ENCODE data around the gene IER3.

IER3 gene

DNA sequence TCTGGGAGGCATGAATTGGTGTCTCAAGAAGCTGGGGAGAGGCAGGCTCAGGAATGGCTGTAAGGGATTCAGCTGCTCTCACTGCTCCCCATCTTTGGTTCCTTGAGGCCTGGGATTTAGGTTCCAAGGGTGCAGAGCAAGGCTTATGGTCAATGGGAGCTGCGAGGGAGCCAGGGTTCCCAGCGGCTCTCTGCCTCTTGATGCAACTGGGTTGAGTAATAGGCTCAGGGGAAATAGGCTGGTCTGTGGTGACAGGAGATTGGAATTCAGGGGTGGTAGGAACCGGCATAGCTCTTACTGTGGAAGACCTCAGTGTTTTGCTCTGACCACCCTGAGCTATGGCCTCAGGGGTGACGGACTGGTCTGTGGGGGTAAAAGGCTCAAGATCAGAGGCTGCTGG, 40.5 kb downstream of the IER3 start:
- DNase-seq (ENCODE audit: low read depth in 2 of 2) = no peak

DNA sequence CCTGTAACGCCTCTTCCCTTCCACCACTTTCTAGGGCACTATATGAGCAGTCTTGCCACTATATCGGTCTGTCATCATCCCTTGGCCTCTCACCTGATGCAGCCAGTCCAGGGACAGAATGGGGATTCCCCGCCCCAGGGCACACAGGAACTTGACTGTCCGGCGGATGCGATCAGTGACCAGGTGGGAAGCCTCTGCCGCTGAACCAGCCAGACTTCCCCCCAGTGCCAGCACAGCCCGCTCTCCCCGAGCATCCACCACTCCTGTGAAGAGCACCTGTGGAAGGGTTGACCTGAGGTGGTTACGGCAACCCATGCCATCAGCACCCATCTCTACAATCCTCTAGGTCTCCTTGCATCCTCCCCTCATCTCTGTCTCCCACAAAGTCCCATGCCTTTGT, 41.3 kb downstream of the IER3 start:
- no peak for DNase-seq (ENCODE audit: low read depth in 2 of 2)

DNA sequence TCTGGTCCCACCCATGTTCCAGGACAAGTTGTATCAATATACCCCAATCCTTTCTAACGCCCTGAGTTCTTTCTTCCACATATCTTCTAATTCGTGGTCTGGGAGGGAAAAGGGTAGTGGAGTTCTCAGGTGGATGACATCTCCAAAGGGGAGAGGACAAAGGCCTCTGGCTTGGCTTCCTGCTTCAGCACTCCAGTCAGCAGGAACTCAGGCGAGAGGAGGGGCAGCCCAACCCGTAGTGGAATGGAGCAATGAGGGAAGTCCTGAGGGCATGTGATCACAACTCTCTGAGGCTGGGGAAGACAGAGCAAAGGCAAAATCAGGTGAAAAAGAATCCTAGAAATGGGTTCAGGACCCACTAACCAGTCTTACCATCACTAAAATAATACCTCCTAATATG, 44.0 kb downstream of the IER3 start:
- DNase-seq (ENCODE audit: low read depth in 2 of 2) = no peak

DNA sequence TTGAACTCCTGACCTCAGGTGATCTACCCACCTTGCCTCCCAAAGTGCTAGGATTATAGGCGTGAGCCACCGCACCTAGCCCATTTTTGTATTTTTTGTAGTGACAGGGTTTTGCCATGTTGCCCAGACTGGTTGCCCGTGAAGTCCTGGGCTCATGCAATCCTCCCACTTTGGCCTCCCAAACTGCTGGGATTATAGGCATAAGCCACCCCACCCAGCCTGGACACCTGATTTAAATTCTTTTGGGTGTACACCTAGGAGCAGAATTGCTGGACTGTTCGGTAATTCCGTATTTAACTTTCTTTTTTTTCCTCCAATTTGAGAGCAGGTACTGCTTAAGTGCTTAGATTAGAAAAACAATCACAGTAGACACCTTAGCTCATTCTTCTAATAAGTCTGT, 47.9 kb downstream of the IER3 start:
- DNase-seq (ENCODE audit: low read depth in 2 of 2) = no peak
